Activated T-helper 1 cell treated with Interleukin-2 at 50 U/mL for 16 hours (primary cell): ENCODE results near the gene NCOA4.
"Not testable (repeated sequence)": the region's sequence is repeated elsewhere in the genome, so short reads cannot be mapped to it uniquely, and the experiment has no call there.

Source experiments
- DNase-seq: peaks from one replicate; pipeline ENCODE4 v3.0.0-alpha.2; 2020; ENCODE audit warnings: low read depth

The NCOA4 gene

DNA sequence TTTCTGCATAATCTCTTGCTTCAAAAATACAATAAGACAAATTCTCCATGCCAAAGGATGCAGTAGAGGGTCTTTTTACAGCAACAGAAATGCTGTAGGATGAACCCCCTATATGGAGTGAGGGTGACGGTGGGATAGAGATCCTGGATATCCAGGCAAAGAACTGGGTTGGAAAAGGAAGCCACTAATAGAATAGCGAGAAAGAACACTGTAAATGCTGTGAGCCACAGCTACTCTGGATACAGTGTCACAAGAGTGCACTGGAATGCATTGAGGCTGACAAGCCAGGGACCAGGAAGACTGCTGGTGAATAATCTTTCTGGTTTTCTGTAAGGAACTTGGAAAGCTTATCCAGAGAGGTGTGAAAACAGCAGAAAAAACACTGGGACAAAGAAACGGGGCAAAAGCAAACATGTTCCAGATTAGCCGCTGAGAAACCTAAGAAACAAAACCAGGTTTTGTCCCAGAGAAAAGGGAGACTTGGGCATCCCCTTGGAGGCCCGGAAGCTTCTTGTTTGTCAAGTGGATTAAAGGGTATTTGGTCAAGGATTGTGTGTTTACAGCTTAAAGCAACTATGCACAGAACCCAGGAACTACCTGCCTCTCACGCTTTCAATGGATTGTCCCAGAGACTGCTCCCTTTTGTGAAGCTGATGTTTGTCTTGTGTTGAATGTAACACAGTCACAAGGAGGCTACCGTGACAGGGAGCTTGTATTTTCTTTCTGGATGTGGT lies 21.8 kb upstream of the NCOA4 start:
- DNase-seq: no peak

DNA sequence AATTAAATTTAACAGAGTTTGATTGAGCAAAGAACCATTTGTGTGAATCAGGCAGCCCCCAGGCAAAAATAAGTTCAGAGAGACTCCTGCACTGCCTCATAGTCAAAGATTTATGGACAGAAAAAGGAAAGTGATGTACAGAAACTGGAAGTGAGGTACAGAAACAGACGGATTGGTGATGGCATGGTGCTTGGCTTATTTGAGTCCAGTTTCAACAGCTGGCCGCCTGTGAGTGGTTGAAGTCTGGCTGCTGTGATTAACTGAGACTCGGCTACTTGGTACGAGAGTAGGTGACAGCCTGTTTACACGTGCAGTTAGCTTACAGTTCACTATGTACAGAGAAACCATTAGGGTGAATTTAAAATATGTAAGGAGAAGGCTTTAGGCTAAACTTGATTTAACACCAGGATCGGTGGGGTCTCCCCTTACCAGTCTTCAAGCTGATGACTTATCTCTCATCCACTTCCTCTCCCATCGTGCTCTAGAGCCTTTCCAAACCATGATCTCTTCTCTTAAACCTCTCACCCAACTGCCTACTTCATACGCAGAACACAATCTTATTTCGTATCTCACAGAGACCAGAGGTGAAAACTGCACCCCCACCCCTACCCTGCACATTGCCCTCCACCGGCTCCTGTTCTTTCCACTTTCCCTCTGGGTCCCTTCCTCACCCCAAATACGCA lies 20.7 kb upstream of the NCOA4 start:
- DNase-seq: no peak

DNA sequence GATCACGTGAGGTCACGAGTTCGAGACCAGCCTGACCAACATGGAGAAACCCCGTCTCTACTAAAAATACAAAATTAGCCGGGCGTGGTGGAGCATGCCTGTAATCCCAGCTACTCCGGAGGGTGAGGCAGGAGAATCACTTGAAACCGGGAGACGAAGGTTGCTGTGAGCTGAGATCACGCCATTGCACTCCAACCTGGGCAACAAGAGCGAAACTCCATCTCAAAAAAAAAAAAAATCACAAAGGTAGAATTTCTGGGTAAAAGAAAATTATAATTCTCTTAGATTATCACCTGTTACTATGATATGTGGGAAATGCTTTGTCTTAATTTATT lies 19.0 kb upstream of the NCOA4 start:
- not testable (repeated sequence) for DNase-seq

DNA sequence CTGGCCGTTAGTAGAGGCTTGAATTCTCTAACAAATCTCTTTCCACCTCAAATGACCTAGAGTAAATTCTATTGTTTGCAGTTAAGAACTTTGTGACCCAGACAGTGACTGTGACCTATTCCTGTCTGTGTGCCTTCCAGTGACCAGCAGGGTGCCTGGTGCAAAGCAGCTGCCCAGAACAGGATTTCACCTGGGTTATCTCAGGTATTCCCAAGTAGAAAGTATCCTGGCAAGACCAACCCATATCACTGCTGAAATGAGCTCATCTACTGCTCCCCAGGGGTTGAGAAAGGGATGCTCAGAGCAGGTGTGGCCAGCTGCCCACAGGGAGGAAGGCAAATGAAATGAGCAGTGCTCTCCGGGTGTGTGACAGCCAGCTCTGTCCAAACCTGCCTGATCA lies 17.7 kb upstream of the NCOA4 start:
- DNase-seq: no peak

DNA sequence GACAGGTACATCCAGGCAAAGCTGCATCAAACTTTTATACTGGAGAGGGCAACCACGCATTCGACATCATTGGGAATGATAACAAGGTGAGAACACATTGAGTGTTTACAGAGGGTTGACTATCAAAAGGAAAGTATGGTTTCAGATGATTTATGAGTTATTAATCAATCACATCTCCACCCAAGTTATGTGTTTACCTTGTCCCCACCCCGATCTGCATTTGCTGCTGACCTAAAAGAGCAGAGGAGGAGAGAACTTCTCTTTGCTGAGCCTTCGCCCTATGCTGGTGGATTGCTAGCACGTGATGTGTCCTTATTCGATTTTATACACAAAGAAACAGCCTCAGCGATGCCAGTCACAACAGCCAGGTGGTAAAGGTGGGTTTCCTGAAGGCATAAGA lies 15.8 kb upstream of the NCOA4 start, which contains the start of gene MSMB:
TSS of gene MSMB (minus strand) at position 9 of the 400 bp plus-strand sequence. CDS start 32 bp downstream, outside the sequence.
- no peak for DNase-seq

DNA sequence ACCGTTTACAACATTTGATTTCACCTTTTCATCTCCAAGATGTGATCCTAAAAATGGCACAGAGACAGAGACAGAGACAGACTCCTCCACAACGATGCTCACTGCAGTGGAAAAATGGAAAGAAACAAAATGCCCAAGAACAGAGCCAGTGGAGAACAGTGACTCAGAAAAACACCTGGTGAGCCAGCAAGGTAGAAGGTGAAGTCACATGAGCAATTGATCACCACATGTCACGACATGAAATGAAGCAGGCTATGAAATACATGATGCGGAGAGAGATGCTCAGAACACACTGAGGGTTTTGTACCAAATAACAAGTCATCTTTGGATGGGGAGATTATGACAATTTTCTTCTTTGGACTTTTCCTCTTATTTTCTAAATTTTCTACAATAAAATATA lies 12.1 kb upstream of the NCOA4 start:
- no peak for DNase-seq

DNA sequence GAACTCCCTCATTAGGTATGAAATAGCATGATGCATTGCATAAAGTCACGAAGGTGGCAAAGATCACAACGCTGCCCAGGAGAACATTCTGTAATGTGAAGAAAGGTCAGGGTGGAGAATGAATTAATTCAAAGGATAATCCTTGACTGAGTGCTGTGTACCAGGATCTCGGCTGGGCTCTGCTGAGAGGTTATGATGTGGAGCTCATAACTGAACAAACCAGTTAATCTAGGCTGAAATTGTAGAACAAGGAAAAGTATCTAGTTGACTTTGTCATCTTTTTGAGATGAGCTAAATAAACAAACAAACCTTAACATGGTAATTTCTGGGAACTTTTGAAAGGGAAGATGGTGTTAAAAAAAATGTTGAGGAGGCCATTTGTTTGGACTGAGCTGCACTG lies 9.6 kb upstream of the NCOA4 start:
- DNase-seq: no peak

DNA sequence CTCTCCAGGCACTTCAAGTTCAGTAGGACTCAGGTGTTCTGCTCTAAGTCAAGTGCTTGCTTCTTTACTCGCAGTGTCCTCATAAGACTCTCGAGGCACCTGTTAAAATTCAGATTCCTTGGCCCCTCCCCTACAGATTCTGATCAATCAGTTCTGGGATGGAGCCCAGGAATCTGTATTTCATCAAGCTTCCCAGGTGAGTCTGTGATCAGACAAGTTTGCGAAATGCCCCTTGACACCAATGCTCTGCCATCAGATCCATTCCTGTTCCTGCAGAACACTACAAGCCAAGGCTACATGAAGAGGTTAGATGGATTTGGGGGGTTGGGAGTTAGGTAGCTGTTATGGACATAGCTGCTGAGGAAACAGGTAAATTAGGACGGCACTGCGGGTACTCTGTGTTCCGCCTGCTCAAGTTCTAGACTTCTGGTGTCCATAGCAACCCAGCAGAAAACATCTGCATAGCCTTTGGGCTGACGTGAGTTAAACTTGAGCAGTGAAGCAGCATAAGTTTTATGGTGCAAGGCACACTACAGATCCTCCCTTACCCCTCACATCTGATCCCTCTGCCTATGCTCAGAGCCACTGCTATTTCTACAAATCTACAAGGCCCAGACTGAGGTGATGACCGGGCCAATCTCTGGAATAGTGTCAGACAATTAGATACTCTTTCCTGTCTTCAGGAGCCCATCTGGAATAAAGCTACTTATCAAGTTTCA lies 6.8 kb upstream of the NCOA4 start:
- no peak for DNase-seq

DNA sequence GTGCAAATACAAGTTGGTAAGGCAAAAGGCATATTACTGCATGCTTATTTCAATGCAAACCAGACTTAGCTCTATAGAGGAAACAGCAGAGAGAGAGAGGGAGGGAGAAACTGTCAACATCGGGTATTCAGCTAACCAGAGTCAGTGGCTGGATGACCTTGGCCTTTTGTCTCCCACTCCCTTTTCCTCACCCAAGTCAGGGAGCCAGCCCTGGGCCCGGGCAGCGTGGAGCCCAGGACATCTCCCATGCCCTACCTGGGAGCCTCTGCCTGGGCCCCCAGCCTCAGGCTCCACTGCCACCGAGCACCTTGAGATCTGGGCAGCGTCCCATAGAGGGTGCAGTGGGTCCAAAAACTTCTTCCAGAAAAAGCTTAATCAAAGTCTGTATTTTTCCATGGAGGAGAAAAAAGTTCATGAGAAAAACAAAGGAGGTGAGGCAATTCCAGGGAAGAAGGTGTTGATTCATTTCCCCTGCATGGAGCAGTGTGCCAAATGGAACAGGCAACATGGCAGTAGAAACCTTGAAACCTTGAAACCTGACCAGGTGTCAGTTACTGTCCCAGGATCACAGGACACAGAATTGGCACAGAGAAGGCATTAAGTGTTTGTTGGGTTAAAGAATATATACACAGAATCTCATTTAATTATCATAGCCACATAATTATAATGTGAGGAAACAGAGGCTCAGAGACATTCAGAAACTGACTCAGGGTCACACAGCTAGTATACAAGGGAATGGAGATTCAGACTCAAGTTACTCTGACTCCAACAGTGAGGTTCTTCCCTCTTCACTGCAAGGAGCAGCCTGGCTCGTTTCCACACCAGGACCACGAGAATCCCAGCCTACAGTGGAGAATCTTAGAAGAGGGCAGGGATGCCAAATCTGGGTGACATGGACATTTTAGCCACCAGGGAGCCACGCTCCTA lies 5.8 kb upstream of the NCOA4 start:
- DNase-seq: no peak

DNA sequence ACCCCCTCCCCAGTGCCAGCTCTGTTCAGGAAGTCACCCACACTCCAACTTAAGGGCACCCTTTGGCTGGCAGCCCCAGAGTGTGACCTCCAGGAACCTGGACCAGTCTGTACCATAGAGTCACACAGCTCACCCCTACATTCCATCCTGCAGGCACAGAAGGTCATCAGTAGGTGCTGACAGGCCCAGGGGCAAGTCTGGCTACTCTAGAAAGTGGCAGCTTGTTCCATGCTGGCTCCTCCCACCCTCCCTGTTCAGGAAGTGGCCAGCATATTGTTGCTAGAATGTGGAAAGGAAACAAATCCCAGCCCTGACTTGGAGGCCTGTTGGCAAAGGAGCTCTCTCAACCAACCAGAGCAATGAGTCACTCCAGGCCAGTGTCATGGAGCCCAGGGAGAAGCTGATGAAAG lies 3.2 kb upstream of the NCOA4 start:
- DNase-seq: no peak

DNA sequence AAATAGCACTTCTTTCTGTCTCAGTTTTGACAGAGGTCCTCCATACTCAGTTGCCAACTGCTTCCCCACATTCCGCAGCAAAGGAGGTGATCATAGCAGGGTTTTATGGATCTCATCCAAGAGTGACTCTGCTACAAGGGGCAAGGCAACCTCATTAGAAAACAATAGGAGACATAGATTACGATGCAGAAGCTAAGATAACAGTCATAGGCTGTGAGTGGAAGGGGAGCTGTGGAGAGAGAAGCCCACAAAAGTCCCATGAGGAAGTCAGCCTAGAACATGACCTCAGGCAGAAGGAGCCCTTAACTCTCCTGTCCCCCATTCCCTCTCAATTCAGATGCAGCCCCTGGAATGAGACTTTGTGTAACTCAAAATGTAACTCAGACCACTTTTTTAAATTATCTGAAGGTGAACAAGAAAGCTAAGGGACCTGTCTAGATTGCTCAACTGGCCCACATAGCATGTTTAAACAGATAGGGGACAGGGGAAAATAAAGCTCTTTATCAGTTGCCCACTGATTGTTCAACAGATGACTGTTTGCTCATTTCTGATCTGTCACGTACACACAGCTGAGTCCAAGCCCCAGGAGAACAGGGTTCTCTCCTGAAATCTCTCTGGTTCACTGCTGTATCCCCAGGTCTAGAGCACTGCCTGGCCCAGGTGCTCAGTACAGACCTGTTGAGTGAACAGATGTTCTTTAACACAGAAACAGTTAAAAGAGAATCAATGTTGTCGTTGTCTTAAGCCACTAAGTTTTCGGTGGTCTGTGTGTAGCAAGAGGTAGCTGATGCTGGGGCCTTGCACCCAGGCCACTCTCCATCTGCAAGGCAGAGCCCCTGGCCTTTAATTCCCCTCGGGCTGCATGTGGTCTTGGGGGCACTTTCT lies 1.5 kb upstream of the NCOA4 start:
- DNase-seq: no peak

DNA sequence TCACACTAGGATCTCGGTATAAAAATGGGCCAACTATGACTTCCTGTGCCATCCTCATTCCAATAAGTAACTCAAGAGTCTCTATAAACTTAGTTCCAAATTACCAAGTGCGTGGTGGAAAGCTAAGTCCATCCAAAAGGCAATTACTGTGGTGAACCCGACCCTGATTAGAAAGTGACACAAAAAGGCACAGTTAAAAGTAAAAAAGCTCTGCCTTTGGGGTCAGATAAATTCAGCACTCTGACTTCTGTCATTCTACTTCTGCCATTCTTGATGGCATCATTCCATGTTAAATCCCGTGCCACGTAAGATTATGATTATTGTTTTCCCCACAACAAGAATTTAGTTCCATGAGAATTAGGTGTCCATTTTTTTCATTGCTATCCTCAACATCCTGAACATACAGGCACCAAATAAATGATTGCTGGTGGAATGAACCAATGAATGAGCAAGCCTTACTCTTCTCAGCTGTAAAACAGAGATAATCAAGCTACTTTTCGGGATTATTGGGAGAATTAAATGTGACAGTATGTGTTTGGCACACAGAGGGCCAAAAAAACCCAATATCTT lies 877 bp downstream of the NCOA4 start:
- no peak for DNase-seq

DNA sequence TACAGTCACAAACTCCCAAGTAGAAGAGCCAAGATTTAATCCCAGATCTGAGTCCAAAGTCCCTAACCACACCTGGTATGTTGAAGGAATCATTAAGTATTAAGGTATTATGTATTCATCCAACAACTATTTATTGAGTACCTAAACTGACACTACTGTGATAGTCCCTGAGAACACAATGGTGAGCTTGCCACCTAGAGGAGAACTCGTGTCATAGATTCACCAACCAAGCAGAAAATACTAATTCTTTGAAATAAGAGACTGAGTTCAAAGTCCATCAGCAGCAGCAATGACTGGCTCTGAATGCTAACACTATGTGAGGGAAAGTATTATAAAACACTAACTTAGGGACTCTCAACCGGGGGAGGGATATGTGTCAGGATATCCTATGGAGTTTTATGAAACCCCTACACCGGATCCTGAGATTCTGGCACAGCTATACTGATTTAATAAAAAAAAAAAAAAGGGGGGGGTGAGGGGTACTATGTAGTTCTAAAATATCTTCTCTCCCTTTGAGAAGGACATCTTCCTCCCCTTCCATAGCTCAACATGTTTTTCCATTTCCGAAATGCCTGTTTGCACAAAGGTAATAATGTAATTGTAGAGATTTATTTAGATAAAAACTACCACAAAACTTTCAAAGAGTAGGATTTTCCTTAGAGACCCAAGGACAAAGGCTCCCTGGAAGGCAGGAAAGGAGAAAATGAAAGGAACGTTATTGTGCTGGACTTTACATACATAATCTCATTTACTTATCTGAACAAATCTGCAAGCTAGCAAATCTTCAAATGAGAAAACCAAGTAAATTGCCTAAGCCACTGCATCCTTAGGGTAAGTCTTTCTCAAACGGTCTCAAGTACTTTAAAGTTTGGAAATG lies 1.6 kb downstream of the NCOA4 start:
- DNase-seq: no peak

DNA sequence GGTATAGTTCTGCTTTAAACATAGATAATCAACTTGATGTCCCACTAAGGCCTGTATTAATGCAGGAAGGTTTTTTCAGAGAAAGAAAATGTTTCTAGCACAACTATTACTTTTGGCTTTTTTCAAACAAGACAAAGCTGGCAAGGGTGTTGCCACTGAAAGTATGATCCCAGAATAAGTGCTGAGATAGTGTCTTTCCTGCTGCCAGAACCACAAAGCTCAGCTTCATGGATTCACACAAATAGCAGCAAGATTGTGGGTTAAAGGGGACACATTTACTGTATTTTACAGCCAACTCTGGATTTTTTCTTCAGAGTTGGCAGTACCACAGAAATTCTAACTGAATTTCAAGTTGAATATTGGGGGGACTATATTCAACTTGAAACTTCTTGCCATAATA lies 4.3 kb downstream of the NCOA4 start:
- no peak for DNase-seq

DNA sequence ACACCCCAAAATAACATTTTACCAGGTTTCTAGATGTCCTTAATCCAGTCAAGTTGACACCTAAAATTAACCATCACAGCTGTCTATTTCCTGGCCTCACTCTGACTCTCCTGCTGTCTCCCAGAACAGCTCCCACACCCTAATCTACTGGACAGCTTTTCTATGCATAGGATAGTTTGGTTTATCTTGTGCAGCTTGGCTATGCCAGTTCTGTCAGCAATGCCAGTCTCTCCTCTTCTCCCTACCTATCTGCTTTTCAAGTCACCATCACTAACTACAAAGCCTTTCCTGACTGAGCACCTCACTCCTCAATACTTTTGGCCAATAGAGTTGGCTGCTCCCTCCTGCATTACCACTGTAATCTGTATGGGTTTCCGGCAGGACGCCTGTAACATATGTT lies 5.0 kb downstream of the NCOA4 start:
- DNase-seq: no peak

DNA sequence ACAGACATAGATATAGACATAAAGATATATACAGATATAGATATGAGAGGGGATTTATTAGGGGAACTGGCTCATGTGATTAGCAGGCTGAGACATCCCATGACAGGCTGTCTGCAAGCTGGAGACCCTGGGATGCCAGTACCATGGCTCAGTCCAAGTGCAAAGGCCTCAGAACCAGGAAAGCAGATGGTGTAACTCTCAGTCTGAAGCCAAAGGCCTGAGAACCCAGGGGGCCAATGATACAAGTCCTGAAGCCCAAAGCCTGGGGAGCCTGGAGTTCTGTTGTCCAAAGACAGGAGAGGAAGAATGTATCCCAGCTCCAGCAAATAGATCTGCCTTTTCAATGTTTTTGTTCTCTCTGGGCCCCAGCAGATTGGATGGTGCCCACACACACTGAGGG lies 5.5 kb downstream of the NCOA4 start:
- no peak for DNase-seq

DNA sequence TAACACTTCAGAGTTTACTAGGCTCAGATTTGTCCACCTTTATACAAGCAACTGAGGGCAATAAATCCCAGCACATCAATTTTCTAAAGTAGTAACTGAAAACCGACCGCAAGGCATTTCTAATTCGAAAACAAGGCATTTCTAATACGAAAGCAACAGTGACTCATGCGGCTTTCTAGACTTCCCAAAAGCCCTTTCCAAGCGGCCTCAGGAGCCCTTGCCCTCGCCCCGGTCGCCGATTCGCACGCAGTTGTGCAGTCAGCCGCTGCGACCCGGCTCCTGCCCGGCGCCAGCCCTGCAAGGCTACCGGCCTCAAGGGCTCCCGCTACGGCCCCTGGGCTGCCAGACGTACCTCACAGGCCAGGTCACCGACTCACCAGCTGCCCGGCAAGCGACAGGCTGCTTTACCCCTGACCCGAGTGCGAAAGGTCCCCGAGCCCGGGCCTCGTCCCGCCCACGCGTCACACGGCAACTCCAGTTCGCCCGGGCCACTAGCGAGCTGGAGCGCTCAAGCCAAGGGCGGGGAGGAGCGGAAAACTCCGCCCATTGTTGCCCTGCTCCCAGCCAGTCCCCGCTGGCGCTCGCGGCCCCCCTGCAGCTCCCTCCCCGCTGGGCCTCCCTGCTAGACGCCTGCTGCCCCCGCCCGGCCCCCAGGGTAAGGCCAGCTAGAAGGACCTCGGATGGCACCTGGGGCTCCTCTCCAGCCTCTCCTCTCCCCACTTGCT lies 7.3 kb downstream of the NCOA4 start:
- peak; percentile 73 for DNase-seq

DNA sequence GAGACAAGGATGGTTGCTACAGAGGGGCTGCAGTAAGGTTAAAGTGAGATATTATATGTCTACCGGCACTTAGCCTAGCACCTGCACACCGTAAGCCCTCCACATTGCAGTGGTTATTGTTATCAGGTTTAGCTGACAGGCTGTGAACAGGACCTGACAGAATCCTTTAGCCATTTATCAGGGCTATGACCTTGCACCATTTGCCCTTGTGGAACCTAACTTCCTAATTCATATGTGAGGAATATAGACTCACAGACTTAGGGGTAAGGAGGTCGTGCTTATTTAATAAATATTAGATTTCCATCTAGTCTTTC lies 10.1 kb downstream of the NCOA4 start:
- no peak for DNase-seq
